ENCODE data around the gene NEURL1. TPM values are rescaled to one million over a fixed set of nuclear protein-coding genes. Genes with fewer than 3 reads are reported as not detected.

The NEURL1 gene, protein sequence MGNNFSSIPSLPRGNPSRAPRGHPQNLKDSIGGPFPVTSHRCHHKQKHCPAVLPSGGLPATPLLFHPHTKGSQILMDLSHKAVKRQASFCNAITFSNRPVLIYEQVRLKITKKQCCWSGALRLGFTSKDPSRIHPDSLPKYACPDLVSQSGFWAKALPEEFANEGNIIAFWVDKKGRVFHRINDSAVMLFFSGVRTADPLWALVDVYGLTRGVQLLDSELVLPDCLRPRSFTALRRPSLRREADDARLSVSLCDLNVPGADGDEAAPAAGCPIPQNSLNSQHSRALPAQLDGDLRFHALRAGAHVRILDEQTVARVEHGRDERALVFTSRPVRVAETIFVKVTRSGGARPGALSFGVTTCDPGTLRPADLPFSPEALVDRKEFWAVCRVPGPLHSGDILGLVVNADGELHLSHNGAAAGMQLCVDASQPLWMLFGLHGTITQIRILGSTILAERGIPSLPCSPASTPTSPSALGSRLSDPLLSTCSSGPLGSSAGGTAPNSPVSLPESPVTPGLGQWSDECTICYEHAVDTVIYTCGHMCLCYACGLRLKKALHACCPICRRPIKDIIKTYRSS
- under 0.01 TPM in 2 replicates for total RNA-seq

DNA sequence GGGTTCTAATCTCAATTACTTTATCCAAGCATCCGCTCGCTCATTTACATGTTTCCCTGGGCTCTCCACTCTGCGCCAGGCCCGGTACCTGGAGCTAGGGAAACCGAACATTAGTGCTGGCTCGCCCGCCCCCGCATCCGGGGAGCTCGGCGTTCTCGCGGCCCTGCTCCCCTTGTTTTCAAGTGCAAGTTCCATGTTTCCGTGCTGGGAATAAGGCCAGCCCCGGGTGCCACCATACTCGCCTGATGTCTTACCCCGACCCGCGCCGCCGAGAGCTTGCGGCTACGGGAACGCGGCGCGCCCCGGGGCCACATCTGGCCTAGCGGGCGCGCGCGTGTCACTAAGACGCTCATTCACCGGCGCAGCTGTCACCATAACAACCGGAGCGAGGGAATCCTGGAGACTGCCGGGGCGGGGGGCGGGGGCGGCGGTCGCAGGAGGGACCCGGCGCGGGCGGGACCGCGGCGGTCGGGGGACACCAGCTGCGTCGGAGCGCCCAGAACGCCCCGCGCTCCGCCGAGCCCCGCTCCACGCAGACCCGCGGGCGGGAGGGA lies at the start of gene NEURL1:
Gene NEURL1, plus strand, starts transcription at position 344 of the 554 bp plus-strand sequence. CDS start 683 bp downstream, outside the sequence.

DNA sequence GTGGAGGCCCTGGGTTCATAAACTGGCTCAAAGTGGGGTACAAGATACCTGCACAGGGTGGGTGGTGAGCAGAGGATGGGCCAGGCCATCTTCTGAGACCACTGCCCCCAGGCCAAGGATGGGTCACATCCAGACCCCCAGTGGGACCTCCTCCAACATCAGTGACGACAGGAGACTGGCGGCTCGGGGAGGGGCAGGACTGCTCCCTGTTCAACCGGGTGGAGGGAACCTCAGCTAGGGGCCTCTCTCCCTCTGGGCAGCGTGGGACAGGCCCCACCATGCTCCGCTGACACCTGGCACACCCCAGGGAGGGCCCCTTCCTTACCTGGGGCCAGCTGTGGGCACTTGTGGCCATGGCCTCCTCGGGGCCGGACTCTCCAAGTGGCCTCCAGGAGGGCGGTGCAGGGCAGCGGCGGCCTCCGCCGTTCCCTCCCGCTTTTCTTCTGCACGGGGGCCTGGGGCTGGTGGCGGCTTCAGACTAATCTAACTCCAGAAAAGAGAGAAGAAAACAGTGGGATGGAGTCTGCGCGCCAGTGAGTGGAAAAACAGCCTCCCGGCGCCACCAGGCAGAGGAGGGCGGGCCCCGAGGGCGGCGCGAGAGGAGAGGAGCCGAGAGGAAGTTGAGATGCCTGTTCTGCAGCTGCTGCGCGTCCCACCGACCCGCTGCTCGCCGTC lies 41.5 kb upstream of the NEURL1 start, which contains the start of gene CALHM2:
Gene CALHM2, minus strand, starts transcription at position 540 of the 675 bp plus-strand sequence. CDS start 2,429 bp downstream, outside the sequence.

DNA sequence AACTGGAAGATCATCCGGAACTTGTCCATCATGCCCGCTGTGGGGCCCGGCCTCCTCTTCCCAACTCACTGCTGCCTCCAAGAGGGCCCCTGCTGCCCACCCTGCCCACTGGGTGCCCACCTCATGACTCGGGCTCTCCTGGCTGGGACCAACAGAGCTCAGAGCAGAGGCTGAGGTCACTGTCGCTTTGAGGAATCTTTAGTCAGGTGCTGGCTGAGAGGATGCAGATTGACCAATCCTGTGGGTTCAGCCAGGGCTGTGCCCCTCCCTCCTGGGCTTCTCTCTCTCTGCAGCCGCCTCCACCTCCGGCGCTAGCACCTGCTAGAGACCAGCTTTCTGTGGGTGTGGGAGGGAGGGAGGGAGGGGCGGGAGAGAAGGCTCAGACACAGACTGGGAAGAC lies 34.8 kb upstream of the NEURL1 start, which contains the start of gene CALHM1:
Gene CALHM1, minus strand, starts transcription at position 181 of the 400 bp plus-strand sequence. Its CDS starts 149 bp downstream, at position 32.

DNA sequence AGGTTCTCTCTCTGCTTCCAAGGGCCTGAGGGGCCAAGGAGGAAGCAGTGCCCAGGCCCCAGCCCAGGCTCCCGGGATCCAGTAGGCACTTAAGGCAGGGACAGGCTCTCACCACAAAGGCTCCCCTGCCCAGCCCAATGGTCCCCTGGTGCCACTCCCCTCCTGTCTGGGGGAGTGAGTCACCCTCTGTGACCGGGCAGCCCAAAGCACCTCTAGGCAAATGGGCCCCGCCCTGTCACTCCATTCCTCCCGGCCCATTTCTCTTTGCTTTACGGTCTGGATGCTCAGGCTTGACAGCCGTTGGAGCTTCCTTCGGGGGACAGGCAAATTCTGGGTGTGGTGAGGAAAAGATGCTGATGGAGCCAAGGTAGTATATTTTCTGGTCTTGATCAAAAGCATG lies 14.4 kb upstream of the NEURL1 start, which contains the start of gene CALHM3:
Gene CALHM3, minus strand, starts transcription at position 106 of the 400 bp plus-strand sequence. CDS start 208 bp downstream, outside the sequence.

Other genes starting within 250 kb of the NEURL1 start
- gene RPEL1, start 247.8 kb upstream of the NEURL1 start, total RNA-seq, result 0.12 TPM in 1 of 2 replicates, not detected in the other
- gene INA, start 216.6 kb upstream of the NEURL1 start, total RNA-seq, result 0.26 and 0.44 TPM in 2 replicates
- 10.9 and 13.1 TPM in 2 replicates for gene PCGF6, start 142.6 kb upstream of the NEURL1 start, total RNA-seq
- gene TAF5, start 125.7 kb upstream of the NEURL1 start, total RNA-seq, result 2.3 and 2.6 TPM in 2 replicates
- 149 and 155 TPM in 2 replicates for gene ATP5MK, start 97.2 kb upstream of the NEURL1 start, total RNA-seq
- 23.6 and 31.7 TPM in 2 replicates for gene PDCD11, start 97.1 kb upstream of the NEURL1 start, total RNA-seq
- 30.1 and 38.6 TPM in 2 replicates for gene CALHM2, start 41.3 kb upstream of the NEURL1 start, total RNA-seq
- gene CALHM1, start 34.8 kb upstream of the NEURL1 start, total RNA-seq, result not detected in 2 replicates
- gene CALHM3, start 14.5 kb upstream of the NEURL1 start, total RNA-seq, result not detected in 2 replicates